ENCODE measurements around the gene VWC2. TPM values are rescaled to one million over a fixed set of nuclear protein-coding genes. Genes with fewer than 3 reads are reported as not detected.

The VWC2 gene
- total and polyA plus RNA-seq, 8 donors = under 0.01 to 0.04 (median 0.03) TPM; not detected in 4

- no peak for FAIRE-seq
- intact Hi-C loops (cut with DNase I) = loop anchor here in 1 of 3 donors (10.0 kb wide), 1 partner anchor 1555 kb away; no protein-coding TSS in a partner anchor
- Histone ChIP-seq H3K4me3 (no peak overlapping the region), H3K27me3 (no peaks in the 10 kb centered on the region), H3K36me3 (no peaks in the 10 kb centered on the region), H3K4me1 (no peaks in the 10 kb centered on the region), H3K9me3 (no peaks in the 10 kb centered on the region), H3K27ac (no peak overlapping the region)
- WGBS, 2 donors = 74 to 78% methylated on average over 13 of the region's 13 CpGs
- no peak for ATAC-seq
- TF ChIP-seq, protein P1, sequence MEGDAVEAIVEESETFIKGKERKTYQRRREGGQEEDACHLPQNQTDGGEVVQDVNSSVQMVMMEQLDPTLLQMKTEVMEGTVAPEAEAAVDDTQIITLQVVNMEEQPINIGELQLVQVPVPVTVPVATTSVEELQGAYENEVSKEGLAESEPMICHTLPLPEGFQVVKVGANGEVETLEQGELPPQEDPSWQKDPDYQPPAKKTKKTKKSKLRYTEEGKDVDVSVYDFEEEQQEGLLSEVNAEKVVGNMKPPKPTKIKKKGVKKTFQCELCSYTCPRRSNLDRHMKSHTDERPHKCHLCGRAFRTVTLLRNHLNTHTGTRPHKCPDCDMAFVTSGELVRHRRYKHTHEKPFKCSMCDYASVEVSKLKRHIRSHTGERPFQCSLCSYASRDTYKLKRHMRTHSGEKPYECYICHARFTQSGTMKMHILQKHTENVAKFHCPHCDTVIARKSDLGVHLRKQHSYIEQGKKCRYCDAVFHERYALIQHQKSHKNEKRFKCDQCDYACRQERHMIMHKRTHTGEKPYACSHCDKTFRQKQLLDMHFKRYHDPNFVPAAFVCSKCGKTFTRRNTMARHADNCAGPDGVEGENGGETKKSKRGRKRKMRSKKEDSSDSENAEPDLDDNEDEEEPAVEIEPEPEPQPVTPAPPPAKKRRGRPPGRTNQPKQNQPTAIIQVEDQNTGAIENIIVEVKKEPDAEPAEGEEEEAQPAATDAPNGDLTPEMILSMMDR (IDR thresholded peaks at IDR 0.05) = no peak
- DNase-seq = no peak
Measured at GRCh38 chr7:49839863-49840645, 66.6 kb downstream of the VWC2 start.

DNA sequence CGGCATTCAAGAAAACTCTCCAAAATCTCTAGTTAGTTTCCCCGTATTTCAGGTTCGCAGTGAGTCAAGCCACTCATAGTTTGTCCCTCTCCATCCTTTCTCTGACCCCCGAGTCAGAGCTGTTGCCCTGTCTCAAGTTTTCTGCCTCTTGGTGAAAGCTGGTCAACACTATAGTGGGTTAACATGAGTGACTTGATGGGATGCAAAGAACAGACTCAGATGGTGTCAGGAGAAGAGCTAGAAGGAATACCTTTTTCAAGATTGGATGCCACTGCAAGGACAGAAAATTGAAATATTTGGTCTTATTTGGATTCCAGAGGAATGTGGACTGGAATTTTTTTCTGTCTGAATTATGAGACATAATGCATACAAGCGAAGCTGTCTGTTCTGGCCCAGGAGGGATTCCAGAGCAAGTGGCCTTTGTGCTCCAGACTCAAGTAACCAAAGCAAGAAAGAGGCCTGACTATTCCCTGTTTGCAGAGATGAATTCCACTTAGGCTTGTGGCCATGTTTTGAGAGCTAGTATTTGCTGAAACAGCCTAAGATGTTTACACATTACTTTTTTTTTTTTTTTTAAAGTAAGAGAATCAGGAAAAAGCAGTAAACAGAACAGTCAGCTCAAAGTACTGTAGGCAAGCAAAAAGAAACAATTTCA, 67.4 kb downstream of the VWC2 start:
- no peak for FAIRE-seq
- H3K27ac ChIP-seq = no peak overlapping the region
- DNase-seq = no peak
- WGBS, 2 donors = 72 to 75% methylated on average over 5 of the region's 5 CpGs
- no peaks in the 10 kb centered on the region for H3K27me3 ChIP-seq
- H3K4me3 ChIP-seq = no peak overlapping the region
- no peaks in the 10 kb centered on the region for H3K9me3 ChIP-seq
- H3K4me1 ChIP-seq = no peaks in the 10 kb centered on the region
- intact Hi-C loops (cut with DNase I) = loop anchor here in 1 of 3 donors (10.0 kb wide), 1 partner anchor 1556 kb away; no protein-coding TSS in a partner anchor
- no peaks in the 10 kb centered on the region for H3K36me3 ChIP-seq
- TF ChIP-seq, protein P1 (IDR thresholded peaks at IDR 0.05) = no peak
- ATAC-seq = no peak

- intact Hi-C loops (cut with DNase I) = loop anchor here in 1 of 3 donors (10.0 kb wide), 1 partner anchor 1561 kb away; no protein-coding TSS in a partner anchor
- Histone ChIP-seq H3K27me3 (no peaks in the 10 kb centered on the region), H3K4me3 (no peak overlapping the region), H3K36me3 (no peaks in the 10 kb centered on the region), H3K4me1 (no peaks in the 10 kb centered on the region), H3K9me3 (no peaks in the 10 kb centered on the region), H3K27ac (no peak overlapping the region)
- DNase-seq (no peak), ATAC-seq (no peak), FAIRE-seq (no peak)
- 62 to 70% methylated on average over 5 of the region's 5 CpGs for WGBS, 2 donors
- TF ChIP-seq, protein P1 (IDR thresholded peaks at IDR 0.05) = no peak
Measured at GRCh38 chr7:49845626-49846025, 72.2 kb downstream of the VWC2 start.

- H3K4me1 ChIP-seq = no peaks in the 10 kb centered on the region
- FAIRE-seq (no peak), ATAC-seq (no peak), DNase-seq (no peak)
- intact Hi-C loops (cut with DNase I) = loop anchor here in 1 of 3 donors (10.0 kb wide), 1 partner anchor 1564 kb away; no protein-coding TSS in a partner anchor
- no peaks in the 10 kb centered on the region for H3K27me3 ChIP-seq
- H3K9me3 ChIP-seq = no peaks in the 10 kb centered on the region
- TF ChIP-seq, protein P1 (IDR thresholded peaks at IDR 0.05) = no peak
- no peaks in the 10 kb centered on the region for H3K36me3 ChIP-seq
- H3K27ac ChIP-seq = no peak overlapping the region
- 58 to 66% methylated on average over 8 of the region's 8 CpGs for WGBS, 2 donors
- H3K4me3 ChIP-seq = no peak overlapping the region
Measured at GRCh38 chr7:49848211-49848841, 74.9 kb downstream of the VWC2 start.
